HepG2 (cell line): ENCODE results near the gene SRSF10. TPM values are rescaled to one million over a fixed set of nuclear protein-coding genes. Genes with fewer than 3 reads are reported as not detected.

Experiments
- DNMT3B ChIP-seq: conservative IDR thresholded peaks from 2 replicates; pipeline ENCODE4 v1.6.1; 2016; ENCODE audit warnings: missing biosample characterization, control low read depth
- FOXK1 ChIP-seq: sonication (generic); formaldehyde crosslinking; IDR thresholded peaks from 2 replicates; pipeline ENCODE4 v1.4.0; 2020; ENCODE audit warnings: low read depth, missing genetic modification reagents, borderline replicate concordance
- GPN1 ChIP-seq: sonication (generic); formaldehyde crosslinking; IDR thresholded peaks from 2 replicates; pipeline ENCODE4 v1.5.1; 2020; ENCODE audit warnings: missing genetic modification reagents, borderline replicate concordance
- HNRNPH1 ChIP-seq: fragments of 200-400 bp; formaldehyde crosslinking; optimal IDR thresholded peaks from 2 replicates; pipeline ENCODE3; 2017; ENCODE audit warnings: mild to moderate bottlenecking, low read depth, low read length
- ISL2 ChIP-seq: sonication (generic); formaldehyde crosslinking; IDR thresholded peaks from 2 replicates; pipeline ENCODE4 v1.5.0; 2020; ENCODE audit warnings: missing genetic modification reagents
- JUND ChIP-seq: sonication (generic); formaldehyde crosslinking; IDR thresholded peaks from 2 replicates; pipeline ENCODE4 v1.8.0; 2022; ENCODE audit warnings: mild to moderate bottlenecking, missing genetic modification reagents
- KLF13 ChIP-seq: sonication (generic); formaldehyde crosslinking; IDR thresholded peaks from 2 replicates; pipeline ENCODE4 v1.4.0; 2020; ENCODE audit warnings: mild to moderate bottlenecking, missing genetic modification reagents
- MTF1 ChIP-seq: sonication (generic); formaldehyde crosslinking; IDR thresholded peaks from 2 replicates; pipeline ENCODE4 v1.5.0; 2020; ENCODE audit warnings: missing genetic modification reagents
- MTF2 ChIP-seq: sonication (generic); formaldehyde crosslinking; IDR thresholded peaks from 2 replicates; pipeline ENCODE4 v1.5.0; 2020; ENCODE audit warnings: missing genetic modification reagents, borderline replicate concordance
- MXD4 ChIP-seq: IDR thresholded peaks from 2 replicates; pipeline ENCODE4 v1.6.1; 2016; ENCODE audit warnings: mild to moderate bottlenecking, missing biosample characterization, missing genetic modification reagents
- PLRG1 ChIP-seq: fragments of 450-650 bp; conservative IDR thresholded peaks from 2 replicates; pipeline ENCODE4 v1.6.1; 2016
- ZNF232 ChIP-seq: sonication (generic); formaldehyde crosslinking; IDR thresholded peaks from 2 replicates; pipeline ENCODE4 v1.4.0; 2020; ENCODE audit warnings: missing genetic modification reagents, borderline replicate concordance
- ZNF547 ChIP-seq: sonication (generic); formaldehyde crosslinking; IDR thresholded peaks from 2 replicates; pipeline ENCODE4 v1.5.1; 2020; ENCODE audit warnings: mild to moderate bottlenecking, missing genetic modification reagents
- ZNF660 ChIP-seq: sonication (generic); formaldehyde crosslinking; IDR thresholded peaks from 2 replicates; pipeline ENCODE4 v1.5.1; 2020; ENCODE audit warnings: mild to moderate bottlenecking, low read depth, missing genetic modification reagents, borderline replicate concordance
- ZNF792 ChIP-seq: IDR thresholded peaks from 2 replicates; pipeline ENCODE4 v1.6.1; 2016
- polyA plus RNA-seq, 8 experiments: library from polyadenylated mRNA; depleted of rRNA in 3 of 8; stranded (reverse) in 7 of 8; unstranded in 1 of 8; fragments of >200 nt; fragmentation: Illumina TruSeq in 4 of 8; extraction: Trizol in 4 of 8; gene quantifications; 2 replicates each; pipeline versions ENCODE4 v1.2.1 to v1.2.3, GENCODE V29; 2011 to 2016; ENCODE audit warnings: low read depth in 4 of 8, missing spikeins in 1 of 8, mixed read lengths in 1 of 8; ENCODE audit not compliant: insufficient read depth in 1 of 8
- total RNA-seq, 5 experiments: library from RNA; depleted of rRNA; stranded (reverse); fragments of >200 nt; fragmentation: Illumina TruSeq; extraction: Trizol; gene quantifications; 2 replicates each; pipeline ENCODE4 v1.2.3, GENCODE V29; 2016; ENCODE audit warnings: low read depth in 1 of 5
- TF ChIP-seq, protein P1 (sequence below): sonication (generic); formaldehyde crosslinking; IDR thresholded peaks from 2 replicates; pipeline ENCODE4 v1.4.0; 2020; ENCODE audit warnings: missing genetic modification reagents
- TF ChIP-seq, protein P2 (sequence below): IDR thresholded peaks from 2 replicates; pipeline ENCODE4 v1.6.1; 2016; ENCODE audit warnings: mild to moderate bottlenecking, missing biosample characterization, missing genetic modification reagents
- TF ChIP-seq, protein P3 (sequence below): sonication (generic); formaldehyde crosslinking; IDR thresholded peaks from 2 replicates; pipeline ENCODE4 v1.4.0; 2020; ENCODE audit warnings: missing genetic modification reagents
- TF ChIP-seq, protein P4 (sequence below): sonication (generic); formaldehyde crosslinking; IDR thresholded peaks from 2 replicates; pipeline ENCODE4 v1.5.1; 2020; ENCODE audit warnings: mild to moderate bottlenecking, missing genetic modification reagents, borderline replicate concordance
- TF ChIP-seq, protein P5 (sequence below): sonication (generic); formaldehyde crosslinking; IDR thresholded peaks from 2 replicates; pipeline ENCODE4 v1.4.0; 2020; ENCODE audit warnings: missing genetic modification reagents, low read depth, mild to moderate bottlenecking, borderline replicate concordance

The SRSF10 gene
- total and polyA plus RNA-seq, 2 of the 13 experiments (the other 11 are each of a cell fraction or from before 2014, with no cell fraction given): 126 to 186 TPM

DNA sequence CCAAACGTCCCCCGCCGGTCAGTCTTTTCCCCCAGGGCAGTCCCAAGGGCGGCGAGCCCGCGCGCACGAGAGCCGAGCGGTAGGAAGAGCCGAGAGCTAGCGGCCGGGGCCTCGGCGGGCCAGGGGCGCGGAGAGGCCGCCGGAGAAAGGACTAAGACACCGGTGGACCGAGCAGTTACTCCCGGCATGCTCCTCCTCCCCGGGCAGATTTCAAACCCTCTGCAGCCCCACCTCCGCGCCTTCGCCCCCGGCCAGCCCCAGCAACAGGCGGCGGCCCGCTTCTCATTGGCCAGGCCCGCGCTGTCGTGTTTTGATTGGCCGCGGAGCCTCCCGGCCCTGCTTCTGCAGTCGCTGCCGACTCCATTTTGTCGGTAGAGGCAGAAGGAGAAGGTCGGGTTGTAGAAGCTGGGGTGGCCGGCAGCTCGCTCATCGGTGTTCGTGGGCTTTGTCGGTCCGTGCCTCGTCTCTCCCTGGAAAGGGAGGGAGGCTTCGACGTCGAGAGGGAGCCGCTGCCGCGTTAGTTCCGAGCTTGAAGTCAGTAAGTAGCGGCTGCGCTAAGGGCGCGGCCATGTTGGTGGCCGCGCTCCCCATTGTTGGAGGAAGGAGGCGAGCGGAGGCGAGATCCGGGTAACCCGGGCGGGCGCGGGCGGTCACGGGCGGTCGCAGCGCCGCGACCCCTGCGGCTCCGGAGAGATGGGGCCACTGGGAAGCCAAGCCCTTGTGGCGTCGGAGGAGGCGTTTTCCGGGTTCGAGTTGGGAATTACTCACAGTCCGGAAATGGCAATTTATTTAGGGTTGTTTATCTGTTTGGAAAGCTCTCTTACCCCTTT, 20.5 kb downstream of the SRSF10 start, which contains the start of gene PNRC2 (continued):
- TF ChIP-seq, protein P1, sequence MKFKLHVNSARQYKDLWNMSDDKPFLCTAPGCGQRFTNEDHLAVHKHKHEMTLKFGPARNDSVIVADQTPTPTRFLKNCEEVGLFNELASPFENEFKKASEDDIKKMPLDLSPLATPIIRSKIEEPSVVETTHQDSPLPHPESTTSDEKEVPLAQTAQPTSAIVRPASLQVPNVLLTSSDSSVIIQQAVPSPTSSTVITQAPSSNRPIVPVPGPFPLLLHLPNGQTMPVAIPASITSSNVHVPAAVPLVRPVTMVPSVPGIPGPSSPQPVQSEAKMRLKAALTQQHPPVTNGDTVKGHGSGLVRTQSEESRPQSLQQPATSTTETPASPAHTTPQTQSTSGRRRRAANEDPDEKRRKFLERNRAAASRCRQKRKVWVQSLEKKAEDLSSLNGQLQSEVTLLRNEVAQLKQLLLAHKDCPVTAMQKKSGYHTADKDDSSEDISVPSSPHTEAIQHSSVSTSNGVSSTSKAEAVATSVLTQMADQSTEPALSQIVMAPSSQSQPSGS (CRISPR knock-in tag): peak; percentile 75
- TF ChIP-seq ZNF660 (CRISPR knock-in tag): no peak
- peak; percentile 78; the same call in 1 of the 2 replicates for TF ChIP-seq FOXK1
- TF ChIP-seq ZNF232: no peak; the same call in 1 of the 2 replicates
- no peak for TF ChIP-seq ZNF547
- no peak for TF ChIP-seq PLRG1
- TF ChIP-seq MTF1 (CRISPR knock-in tag): 0 out of 2 replicates have a peak, but pooled peaks have one; percentile 42
- TF ChIP-seq, protein P2, sequence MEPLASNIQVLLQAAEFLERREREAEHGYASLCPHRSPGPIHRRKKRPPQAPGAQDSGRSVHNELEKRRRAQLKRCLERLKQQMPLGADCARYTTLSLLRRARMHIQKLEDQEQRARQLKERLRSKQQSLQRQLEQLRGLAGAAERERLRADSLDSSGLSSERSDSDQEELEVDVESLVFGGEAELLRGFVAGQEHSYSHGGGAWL (CRISPR knock-in tag): peak; percentile 65
- TF ChIP-seq, protein P3, sequence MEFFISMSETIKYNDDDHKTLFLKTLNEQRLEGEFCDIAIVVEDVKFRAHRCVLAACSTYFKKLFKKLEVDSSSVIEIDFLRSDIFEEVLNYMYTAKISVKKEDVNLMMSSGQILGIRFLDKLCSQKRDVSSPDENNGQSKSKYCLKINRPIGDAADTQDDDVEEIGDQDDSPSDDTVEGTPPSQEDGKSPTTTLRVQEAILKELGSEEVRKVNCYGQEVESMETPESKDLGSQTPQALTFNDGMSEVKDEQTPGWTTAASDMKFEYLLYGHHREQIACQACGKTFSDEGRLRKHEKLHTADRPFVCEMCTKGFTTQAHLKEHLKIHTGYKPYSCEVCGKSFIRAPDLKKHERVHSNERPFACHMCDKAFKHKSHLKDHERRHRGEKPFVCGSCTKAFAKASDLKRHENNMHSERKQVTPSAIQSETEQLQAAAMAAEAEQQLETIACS (CRISPR knock-in tag): no peak; the same call in 1 of the 2 replicates
- peak; percentile 75 for TF ChIP-seq MXD4
- TF ChIP-seq DNMT3B: no peak; the same call in 1 of the 2 replicates
- TF ChIP-seq MTF2 (CRISPR knock-in tag): no peak
- TF ChIP-seq GPN1 (CRISPR knock-in tag): no peak
- TF ChIP-seq ZNF792 (CRISPR knock-in tag): peak; percentile 74; the same call in 1 of the 2 replicates
- TF ChIP-seq, protein P4, sequence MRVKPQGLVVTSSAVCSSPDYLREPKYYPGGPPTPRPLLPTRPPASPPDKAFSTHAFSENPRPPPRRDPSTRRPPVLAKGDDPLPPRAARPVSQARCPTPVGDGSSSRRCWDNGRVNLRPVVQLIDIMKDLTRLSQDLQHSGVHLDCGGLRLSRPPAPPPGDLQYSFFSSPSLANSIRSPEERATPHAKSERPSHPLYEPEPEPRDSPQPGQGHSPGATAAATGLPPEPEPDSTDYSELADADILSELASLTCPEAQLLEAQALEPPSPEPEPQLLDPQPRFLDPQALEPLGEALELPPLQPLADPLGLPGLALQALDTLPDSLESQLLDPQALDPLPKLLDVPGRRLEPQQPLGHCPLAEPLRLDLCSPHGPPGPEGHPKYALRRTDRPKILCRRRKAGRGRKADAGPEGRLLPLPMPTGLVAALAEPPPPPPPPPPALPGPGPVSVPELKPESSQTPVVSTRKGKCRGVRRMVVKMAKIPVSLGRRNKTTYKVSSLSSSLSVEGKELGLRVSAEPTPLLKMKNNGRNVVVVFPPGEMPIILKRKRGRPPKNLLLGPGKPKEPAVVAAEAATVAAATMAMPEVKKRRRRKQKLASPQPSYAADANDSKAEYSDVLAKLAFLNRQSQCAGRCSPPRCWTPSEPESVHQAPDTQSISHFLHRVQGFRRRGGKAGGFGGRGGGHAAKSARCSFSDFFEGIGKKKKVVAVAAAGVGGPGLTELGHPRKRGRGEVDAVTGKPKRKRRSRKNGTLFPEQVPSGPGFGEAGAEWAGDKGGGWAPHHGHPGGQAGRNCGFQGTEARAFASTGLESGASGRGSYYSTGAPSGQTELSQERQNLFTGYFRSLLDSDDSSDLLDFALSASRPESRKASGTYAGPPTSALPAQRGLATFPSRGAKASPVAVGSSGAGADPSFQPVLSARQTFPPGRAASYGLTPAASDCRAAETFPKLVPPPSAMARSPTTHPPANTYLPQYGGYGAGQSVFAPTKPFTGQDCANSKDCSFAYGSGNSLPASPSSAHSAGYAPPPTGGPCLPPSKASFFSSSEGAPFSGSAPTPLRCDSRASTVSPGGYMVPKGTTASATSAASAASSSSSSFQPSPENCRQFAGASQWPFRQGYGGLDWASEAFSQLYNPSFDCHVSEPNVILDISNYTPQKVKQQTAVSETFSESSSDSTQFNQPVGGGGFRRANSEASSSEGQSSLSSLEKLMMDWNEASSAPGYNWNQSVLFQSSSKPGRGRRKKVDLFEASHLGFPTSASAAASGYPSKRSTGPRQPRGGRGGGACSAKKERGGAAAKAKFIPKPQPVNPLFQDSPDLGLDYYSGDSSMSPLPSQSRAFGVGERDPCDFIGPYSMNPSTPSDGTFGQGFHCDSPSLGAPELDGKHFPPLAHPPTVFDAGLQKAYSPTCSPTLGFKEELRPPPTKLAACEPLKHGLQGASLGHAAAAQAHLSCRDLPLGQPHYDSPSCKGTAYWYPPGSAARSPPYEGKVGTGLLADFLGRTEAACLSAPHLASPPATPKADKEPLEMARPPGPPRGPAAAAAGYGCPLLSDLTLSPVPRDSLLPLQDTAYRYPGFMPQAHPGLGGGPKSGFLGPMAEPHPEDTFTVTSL (CRISPR knock-in tag): no peak
- peak; percentile 9 for TF ChIP-seq HNRNPH1
- TF ChIP-seq ISL2 (CRISPR knock-in tag): peak; percentile 40; the same call in 1 of the 2 replicates
- TF ChIP-seq JUND (CRISPR knock-in tag): no peak
- no peak for TF ChIP-seq KLF13
- TF ChIP-seq, protein P5, sequence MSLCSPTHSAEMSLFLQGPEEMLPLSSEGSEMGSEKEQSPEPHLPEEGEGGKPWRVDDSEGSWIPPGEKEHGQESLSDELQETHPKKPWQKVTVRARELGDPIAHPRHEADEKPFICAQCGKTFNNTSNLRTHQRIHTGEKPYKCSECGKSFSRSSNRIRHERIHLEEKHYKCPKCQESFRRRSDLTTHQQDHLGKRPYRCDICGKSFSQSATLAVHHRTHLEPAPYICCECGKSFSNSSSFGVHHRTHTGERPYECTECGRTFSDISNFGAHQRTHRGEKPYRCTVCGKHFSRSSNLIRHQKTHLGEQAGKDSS: 0 out of 2 replicates have a peak, but pooled peaks have one; percentile 27
